Measurements from ENCODE around the gene ZDHHC22.
A peak's percentile ranks its signal among the peaks of the same experiment; 100 is the strongest.

ZDHHC22 gene

DNA sequence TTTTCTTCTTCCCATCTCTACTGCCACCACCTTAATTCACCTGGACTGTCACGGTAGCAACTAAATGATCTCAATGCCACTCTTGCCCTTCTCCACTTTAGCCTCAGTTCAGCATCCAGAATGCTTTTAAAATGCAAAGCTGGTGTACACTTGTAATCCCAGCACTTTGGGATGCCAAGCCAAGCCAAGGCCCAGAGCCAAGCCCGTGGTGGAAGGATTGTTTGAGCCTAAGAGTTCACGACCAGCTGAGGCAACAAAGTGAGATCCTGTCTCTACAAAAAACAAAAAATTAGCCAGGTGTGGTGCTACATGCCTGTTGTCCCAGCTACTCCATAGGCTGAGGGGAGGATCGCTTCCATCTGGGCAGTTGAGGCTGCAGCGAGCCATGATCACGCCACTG lies 37.6 kb downstream of the ZDHHC22 start:
- DNase-seq (ENCODE audit: low spot score) = no peak

DNA sequence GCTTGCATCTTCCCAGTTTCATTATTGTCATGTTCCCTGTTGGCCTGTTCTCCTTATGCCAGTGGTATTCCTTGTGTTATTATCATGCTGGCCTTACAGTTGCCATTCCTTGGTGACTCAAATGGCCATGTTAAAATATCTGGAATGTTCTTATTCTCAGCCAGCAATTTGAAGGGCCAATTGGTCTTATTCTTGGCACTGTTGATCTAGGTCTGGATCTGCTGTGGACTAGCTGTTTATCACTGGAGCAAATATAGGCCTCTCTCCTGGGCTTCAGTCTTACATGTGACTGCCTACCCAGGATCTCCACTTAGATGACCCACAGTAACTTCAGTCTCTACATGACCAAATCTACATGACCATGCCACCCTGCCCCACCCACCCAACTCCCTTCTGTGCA lies 38.1 kb downstream of the ZDHHC22 start:
- no peak for DNase-seq (ENCODE audit: low spot score)

DNA sequence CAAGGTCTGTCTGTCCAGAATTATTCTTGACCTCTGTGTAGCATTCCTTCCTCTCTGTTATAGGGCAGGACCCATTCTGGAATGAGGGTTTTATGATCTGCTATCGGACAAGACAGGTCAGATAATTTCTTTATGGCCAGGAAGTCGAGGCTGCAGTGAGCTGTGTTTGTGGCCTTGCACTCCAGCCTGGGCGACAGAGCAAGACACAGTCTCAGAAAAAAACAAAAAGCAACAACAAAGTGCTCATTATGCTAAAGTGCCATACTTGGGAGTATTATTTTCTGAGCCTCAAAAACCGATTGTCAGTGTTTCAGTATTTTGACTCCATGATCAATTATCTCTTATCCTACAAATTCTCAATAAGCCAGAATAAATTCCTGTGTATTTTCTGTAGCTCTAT lies 39.4 kb downstream of the ZDHHC22 start:
- no peak for DNase-seq (ENCODE audit: low spot score)

- peak; percentile 38 for DNase-seq (ENCODE audit: low spot score)
Measured at GRCh38 chr14:77100961-77101360, 40.6 kb downstream of the ZDHHC22 start.

DNA sequence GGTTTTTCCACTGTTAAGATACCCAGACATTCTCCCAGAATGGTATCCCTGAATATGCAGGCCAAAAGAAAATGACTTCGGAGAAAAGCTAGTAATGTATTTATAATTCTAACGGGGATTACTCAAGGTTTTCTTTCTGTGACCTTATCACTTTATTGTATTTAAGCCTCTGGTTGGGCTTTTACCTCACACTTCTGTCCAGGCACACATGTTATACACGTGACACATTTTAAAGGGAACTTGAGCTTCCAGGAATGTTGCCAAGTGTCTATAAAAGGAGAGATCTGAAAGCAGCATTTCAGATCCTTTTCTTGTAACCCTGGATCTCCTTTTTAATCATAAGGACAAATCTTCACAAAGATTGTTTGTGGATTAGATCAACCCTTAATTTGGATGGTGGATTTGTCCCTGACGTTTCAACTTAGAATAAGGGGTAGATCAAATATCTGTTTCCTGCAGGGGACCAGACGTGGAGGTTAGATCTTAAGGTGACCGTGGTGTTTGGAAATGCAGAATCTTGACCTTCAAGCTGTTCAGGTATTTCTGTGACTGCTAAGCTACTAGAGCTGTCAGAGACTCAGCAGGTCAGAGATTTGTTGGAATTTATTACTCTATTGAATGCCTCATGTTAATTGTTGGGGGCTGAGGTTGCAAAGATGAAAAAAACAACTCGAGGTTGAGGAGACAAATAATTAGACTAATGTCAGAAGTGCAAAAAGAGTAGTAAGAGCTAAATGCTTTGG lies 42.0 kb downstream of the ZDHHC22 start:
- DNase-seq (ENCODE audit: low spot score) = peak; percentile 11

DNA sequence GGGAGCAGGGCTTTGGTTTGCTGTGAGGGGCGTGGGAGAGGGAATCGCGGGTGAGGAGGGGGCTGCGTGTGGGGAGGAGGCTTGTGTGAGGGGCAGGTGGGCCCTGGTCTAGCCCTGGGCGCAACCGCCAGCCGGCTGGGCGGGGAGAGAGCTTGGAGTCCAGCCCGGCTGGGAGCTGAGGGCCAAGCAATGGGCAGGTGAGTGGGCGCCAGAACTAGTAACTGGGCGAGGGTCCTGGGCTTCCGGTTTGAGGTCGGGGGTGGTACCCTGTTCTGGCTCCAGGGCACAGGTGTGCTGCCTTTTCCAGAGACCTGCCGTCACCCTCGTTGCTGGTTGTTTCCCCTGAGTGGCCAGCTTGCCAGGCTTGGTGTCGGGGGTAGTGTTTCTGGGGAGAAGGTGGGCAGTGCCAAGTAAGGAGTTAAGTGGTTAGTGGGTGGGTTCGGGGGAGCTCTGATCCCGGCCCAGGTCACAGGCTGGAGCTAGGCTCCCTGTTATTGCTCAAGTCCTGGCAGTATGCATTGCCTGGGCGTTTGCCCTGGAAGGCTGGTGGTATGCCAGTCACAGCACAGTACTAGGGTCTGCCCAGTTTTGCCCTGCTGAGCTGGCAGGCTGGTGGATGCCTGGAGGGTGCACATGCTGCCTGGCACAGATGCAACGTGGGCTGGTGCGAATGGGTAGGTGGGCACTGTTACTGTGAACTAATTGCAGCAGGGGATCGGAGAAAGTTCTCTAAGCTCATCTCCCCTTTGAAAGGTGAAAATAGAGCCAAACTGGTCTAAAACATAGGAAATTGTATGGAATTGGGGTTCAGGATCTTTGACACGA lies 42.9 kb downstream of the ZDHHC22 start:
- peak; percentile 20 for DNase-seq (ENCODE audit: low spot score)

DNA sequence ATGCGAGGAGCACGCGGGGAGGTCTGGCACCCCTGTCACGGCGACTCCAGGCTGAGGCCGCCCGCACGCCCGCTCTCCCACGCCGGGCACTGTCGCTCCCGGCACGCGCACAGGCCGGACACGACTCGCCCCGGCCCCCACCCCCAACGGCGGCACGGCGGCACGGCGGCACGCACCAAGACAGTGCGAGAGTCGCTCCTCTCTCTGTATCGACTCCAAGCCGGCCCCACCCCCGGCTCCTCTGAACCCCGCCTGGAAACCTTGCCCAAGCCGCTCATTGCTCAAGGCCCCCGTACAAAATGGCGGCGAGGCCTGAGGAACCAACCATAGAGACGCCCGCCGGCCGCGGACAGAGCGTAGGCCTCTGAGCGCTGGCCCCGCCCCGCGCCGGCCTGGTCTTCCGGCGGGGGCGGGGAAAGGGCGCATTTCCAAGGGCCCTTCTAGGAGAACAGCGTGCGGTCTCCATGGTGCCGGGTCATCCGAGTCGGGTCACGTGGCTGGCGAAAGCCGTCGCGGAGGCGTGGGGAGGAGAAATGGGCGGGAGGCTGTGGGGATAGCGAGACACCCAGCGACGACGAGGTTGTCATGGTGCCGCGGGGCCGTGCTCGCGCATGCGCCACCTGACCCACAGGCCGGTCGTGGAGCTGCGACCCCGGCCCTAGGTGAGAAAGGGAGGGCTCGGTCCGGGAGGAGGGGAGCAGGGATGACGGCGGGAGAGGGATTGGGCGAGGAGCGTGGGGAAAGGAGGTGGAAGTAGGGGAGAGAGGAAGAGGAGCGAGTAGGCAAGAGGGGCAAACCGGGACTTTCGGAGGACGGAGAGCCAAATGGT lies 43.7 kb downstream of the ZDHHC22 start, which contains the start of gene CIPC:
Gene CIPC (plus strand): TSS at position 559 of the 829 bp plus-strand sequence. CDS start 7,451 bp downstream, outside the sequence.
- DNase-seq (ENCODE audit: low spot score) = peak; percentile 99

- DNase-seq (ENCODE audit: low spot score) = peak; percentile 76
Measured at GRCh38 chr14:77097006-77097699, 44.4 kb downstream of the ZDHHC22 start.

DNA sequence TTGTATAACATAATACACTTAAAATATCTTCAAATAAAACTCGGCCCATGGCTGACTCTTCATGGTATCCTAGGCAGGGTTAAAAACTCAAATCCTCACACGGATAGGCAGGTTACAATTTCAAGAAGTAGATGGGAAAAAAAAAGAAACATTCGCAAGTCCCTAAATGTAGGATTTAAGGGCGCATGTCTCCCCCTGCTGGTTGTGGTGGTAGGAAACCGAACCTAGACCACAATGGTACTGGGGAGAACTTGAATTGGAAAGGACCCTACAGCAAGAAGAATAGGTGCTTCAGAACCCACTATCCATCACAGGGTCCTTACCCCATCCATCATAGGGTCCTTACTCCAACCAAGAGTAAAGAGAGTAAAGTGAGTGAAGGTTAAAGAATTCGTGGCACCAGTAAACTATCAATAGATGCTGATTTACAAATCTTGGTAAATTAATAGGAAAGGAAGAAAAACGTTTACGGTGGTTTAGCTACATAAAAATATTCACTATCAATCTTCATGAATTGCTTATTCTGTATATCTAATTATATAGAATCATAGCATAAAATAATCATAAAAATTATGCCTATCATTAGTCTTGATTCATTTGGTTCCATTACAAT lies 46.8 kb downstream of the ZDHHC22 start:
- DNase-seq (ENCODE audit: low spot score) = peak; percentile 91

DNA sequence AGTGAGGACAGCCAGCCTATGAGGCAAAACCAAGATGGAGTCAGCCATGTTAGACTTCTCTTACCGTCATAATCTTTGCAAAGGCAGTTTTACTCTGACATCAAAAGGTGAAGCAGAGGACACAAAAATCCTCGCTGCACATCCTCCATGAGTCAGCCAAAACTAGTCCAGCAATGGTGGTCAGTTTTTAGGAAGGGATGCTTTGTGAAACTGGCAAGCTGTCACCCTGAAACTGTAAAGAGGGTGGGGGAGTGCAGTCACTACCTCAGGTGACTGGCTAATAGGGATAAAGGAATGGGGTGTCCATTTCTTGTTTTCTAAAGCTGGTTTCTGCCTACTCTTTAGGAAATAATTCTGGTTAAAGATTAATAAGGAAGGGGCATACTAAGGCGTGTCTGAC lies 48.9 kb downstream of the ZDHHC22 start:
- DNase-seq (ENCODE audit: low spot score) = no peak

GRCh38 chr14:77091518-77091917 lies 50.1 kb downstream of the ZDHHC22 start:
- no peak for DNase-seq (ENCODE audit: low spot score)

DNA sequence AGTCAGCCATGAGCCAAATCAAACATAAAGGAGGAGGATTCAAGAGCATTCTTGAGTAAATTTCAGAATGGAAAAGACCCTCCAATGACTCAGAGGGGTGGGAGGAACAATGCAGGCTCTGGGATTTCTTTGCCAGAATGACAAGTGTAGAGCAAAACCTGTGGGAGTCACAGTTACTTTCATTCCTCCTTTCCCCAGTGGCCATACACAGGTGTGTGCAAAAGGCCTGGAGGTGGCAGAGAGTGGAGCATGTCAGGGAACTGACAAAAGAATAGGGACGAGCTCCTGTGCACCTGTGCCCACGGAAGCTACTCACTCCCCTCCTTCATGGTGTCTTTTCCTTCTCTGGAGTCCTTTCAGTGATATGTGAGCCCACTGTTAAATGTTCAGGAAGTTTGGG lies 52.9 kb downstream of the ZDHHC22 start:
- DNase-seq (ENCODE audit: low spot score) = no peak

DNA sequence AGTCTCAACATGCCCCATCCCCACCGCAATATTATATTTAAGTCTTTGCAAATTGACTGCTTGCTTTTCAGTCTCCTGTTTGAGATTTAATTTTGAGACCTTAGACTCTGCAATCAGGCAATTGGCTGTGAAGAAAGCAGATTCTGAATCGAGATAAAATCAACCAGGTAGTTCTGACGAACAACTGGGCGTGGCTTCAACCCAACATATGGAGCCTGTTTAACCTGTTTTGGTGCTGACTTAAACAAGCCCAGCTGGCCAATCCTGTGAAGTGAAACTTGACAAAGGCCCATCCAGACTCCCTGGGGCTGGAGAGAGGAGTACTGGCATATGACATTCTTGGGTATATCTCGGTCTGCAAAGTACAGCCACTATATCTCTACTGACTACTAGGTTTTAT lies 53.4 kb downstream of the ZDHHC22 start:
- DNase-seq (ENCODE audit: low spot score) = no peak

DNA sequence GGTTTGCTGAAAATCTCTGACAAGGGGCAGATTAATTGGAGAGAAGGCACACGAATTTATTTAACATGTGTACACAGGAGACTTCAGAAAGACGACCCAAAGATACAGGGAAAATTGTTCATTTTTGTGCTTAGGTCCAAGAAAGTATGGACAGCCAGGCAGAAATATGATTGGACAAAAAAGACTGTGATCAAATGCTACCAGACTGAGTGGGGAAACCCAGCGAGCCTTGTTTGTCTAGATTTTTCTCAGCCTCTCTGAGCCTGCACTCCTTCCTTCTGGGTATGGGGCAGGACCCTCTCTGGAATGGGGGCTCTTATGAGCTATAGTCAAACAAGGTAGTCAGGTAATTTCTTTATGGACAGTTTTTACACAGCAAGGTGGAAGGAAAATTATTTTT lies 54.0 kb downstream of the ZDHHC22 start:
- DNase-seq (ENCODE audit: low spot score) = no peak

GRCh38 chr14:77086951-77087350 lies 54.6 kb downstream of the ZDHHC22 start:
- no peak for DNase-seq (ENCODE audit: low spot score)

DNA sequence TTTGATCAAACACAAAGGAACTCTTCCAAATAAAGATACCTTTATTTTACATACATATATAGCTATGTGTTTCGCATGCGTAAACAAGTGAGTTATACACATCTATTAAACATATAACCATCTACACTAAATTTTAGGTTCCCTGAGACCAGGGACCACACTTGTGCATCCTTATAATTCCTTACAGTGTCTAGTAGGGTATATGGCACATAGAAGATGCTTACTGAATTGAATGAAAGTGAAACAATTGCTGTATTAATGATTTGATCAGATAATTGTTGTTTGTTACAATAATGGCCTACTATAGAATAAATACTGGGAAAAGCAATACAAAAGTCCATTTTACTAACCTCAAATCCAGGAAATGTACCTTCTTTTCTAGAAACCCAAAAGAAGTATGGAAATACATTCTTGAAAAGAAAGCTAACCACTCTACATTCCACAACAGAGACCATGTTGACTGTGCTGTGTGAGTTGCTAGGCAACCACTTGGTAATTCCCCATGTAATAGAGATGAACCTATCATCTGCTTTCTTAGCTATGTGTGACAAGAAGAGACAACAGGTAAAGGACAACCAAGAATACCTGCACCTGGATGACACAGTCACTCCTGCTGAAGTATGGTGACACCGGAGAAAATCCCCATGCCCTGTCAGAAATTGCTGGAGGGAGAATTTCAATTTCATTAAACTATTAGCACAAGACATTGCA lies 55.4 kb downstream of the ZDHHC22 start:
- peak; percentile 33 for DNase-seq (ENCODE audit: low spot score)

DNA sequence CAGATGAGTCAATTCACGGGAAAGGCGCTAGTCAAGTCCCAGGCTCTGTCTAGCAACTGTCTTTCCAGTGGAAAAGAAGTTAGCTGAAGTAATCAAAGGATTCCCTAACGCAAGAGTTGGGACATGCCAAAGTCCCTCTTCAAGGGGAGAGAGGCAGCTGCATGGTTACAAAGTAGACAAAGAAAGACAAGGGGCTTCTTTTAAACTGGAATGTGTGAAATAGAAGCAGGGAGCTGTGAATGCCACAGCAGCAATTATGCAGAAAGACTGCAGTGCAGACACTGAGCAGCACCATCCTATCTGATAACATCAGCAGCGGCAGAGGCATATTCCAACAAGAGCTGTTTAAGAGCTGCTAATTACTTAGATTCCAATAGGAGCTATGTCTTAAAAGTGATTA lies 56.1 kb downstream of the ZDHHC22 start:
- DNase-seq (ENCODE audit: low spot score) = no peak

GRCh38 chr14:77084985-77085384 lies 56.6 kb downstream of the ZDHHC22 start:
- no peak for DNase-seq (ENCODE audit: low spot score)

- DNase-seq (ENCODE audit: low spot score) = no peak
Measured at GRCh38 chr14:77083082-77083481, 58.5 kb downstream of the ZDHHC22 start.

- DNase-seq (ENCODE audit: low spot score) = no peak
Measured at GRCh38 chr14:77082356-77082755, 59.2 kb downstream of the ZDHHC22 start.
